Neural crest cell (in vitro differentiated cells): ENCODE data around the gene NAV2. TPM values are rescaled to one million over a fixed set of nuclear protein-coding genes. Genes with fewer than 3 reads are reported as not detected.

ENCODE experiments used
- DNase-seq: peaks from one replicate; pipeline ENCODE4 v3.0.0; 2021; ENCODE audit warnings: low read depth, mixed read lengths, low spot score
- H3K27ac Mint-ChIP-seq: one replicate; pipeline ENCODE4 v1.8.0; 2021; ENCODE audit warnings: mild to moderate bottlenecking, mixed read lengths; ENCODE audit not compliant: unreplicated experiment
- H3K27me3 Mint-ChIP-seq: 2 replicates; pipeline ENCODE4 v1.8.0; 2021; ENCODE audit warnings: low read depth, mild to moderate bottlenecking, mixed read lengths
- H3K36me3 Mint-ChIP-seq: 2 replicates; pipeline ENCODE4 v1.8.0; 2021; ENCODE audit warnings: low read depth, mild to moderate bottlenecking, mixed read lengths
- H3K4me1 Mint-ChIP-seq: 2 replicates; pipeline ENCODE4 v1.8.0; 2021; ENCODE audit warnings: mixed read lengths
- H3K4me3 Mint-ChIP-seq: one replicate; pipeline ENCODE4 v1.8.0; 2021; ENCODE audit warnings: mild to moderate bottlenecking, mixed read lengths
- H3K9me3 Mint-ChIP-seq: 2 replicates; pipeline ENCODE4 v1.8.0; 2021; ENCODE audit warnings: mixed read lengths
- total RNA-seq: library from RNA; stranded (reverse); gene quantifications from 2 replicates; pipeline ENCODE4 v1.2.1, GENCODE V29; 2021
- TF ChIP-seq, protein P1 (sequence below): fragments of 200-600 bp; sonication (generic); conservative IDR thresholded peaks from 2 replicates; pipeline ENCODE4 v1.5.0; 2021; ENCODE audit warnings: antibody characterized with exemption, mild to moderate bottlenecking

NAV2 gene
- total RNA-seq, 1 donor from 2014 or later: 14.1 TPM

- no peaks in the 10 kb centered on the region for H3K36me3 Mint-ChIP-seq
- TF ChIP-seq, protein P1, sequence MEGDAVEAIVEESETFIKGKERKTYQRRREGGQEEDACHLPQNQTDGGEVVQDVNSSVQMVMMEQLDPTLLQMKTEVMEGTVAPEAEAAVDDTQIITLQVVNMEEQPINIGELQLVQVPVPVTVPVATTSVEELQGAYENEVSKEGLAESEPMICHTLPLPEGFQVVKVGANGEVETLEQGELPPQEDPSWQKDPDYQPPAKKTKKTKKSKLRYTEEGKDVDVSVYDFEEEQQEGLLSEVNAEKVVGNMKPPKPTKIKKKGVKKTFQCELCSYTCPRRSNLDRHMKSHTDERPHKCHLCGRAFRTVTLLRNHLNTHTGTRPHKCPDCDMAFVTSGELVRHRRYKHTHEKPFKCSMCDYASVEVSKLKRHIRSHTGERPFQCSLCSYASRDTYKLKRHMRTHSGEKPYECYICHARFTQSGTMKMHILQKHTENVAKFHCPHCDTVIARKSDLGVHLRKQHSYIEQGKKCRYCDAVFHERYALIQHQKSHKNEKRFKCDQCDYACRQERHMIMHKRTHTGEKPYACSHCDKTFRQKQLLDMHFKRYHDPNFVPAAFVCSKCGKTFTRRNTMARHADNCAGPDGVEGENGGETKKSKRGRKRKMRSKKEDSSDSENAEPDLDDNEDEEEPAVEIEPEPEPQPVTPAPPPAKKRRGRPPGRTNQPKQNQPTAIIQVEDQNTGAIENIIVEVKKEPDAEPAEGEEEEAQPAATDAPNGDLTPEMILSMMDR: no peak
- peaks cover 67% of the 10 kb centered on the region for H3K4me1 Mint-ChIP-seq
- no peak overlapping the region for H3K4me3 Mint-ChIP-seq
- H3K27me3 Mint-ChIP-seq: no peaks in the 10 kb centered on the region
- DNase-seq: no peak
- H3K27ac Mint-ChIP-seq: no peak overlapping the region
- H3K9me3 Mint-ChIP-seq: no peaks in the 10 kb centered on the region
These were observed 135.6 kb downstream of the NAV2 start for GRCh38 chr11:19848219-19848618.

GRCh38 chr11:19849107-19849789, 136.6 kb downstream of the NAV2 start:
- H3K36me3 Mint-ChIP-seq: no peaks in the 10 kb centered on the region
- no peaks in the 10 kb centered on the region for H3K27me3 Mint-ChIP-seq
- no peak for DNase-seq
- H3K4me1 Mint-ChIP-seq: peaks cover 65% of the 10 kb centered on the region
- no peaks in the 10 kb centered on the region for H3K9me3 Mint-ChIP-seq
- TF ChIP-seq, protein P1: no peak
- H3K4me3 Mint-ChIP-seq: no peak overlapping the region
- H3K27ac Mint-ChIP-seq: no peak overlapping the region

GRCh38 chr11:19849947-19850593, 137.4 kb downstream of the NAV2 start:
- Mint-ChIP-seq H3K9me3 (no peaks in the 10 kb centered on the region), H3K4me1 (peaks cover 57% of the 10 kb centered on the region), H3K27me3 (no peaks in the 10 kb centered on the region), H3K27ac (no peak overlapping the region), H3K36me3 (no peaks in the 10 kb centered on the region), H3K4me3 (no peak overlapping the region)
- TF ChIP-seq, protein P1: no peak
- no peak for DNase-seq

DNA sequence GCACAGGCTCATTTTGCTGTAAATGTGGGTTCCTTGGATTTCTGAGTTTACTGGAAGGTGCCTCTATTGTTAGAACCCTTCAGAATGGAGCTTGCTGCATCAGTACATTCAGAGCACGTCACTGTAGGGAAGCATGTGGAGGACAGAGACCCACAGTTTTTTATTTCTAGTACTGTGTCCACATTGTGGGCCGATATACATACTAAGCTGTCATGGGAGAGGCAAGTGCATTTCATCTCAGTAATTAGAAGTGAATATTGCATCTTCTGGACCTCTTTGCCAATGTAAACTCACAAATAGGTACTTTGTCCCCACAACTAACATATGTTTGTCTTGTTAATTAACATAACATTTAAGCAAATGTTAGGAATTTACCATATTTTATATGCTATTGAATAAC, 139.7 kb downstream of the NAV2 start:
- H3K36me3 Mint-ChIP-seq: no peaks in the 10 kb centered on the region
- H3K27me3 Mint-ChIP-seq: no peaks in the 10 kb centered on the region
- no peaks in the 10 kb centered on the region for H3K9me3 Mint-ChIP-seq
- DNase-seq: no peak
- peaks cover 36% of the 10 kb centered on the region for H3K4me1 Mint-ChIP-seq
- H3K4me3 Mint-ChIP-seq: no peak overlapping the region
- no peak overlapping the region for H3K27ac Mint-ChIP-seq
- TF ChIP-seq, protein P1: no peak

DNA sequence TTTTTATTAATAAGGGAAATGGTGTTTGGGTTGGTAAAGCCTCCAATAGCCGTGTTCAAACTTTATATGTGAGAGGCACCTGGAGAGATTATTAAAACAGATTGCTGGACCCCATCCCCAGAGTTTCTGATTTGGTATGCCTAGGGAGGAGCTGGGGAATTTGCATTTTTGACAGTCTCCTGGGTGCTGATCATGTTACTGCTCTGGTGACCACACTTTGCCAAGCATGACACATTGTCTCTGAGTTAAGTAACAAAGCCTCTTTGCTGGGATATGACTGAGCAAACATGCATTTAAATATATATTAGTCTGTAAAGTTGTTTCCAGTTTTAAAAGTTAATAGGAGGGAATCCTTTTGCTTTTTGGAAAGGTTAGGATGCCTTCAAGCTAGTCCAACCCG, 140.4 kb downstream of the NAV2 start:
- H3K36me3 Mint-ChIP-seq: peaks cover under 1% of the 10 kb centered on the region
- H3K27me3 Mint-ChIP-seq: no peaks in the 10 kb centered on the region
- no peak overlapping the region for H3K27ac Mint-ChIP-seq
- H3K4me3 Mint-ChIP-seq: no peak overlapping the region
- H3K9me3 Mint-ChIP-seq: peaks cover under 1% of the 10 kb centered on the region
- TF ChIP-seq, protein P1: no peak
- H3K4me1 Mint-ChIP-seq: peaks cover 29% of the 10 kb centered on the region
- DNase-seq: no peak
